ENCODE data around the gene FABP3.

The FABP3 gene

GRCh38 chr1:31418626-31419323 lies 45.9 kb upstream of the FABP3 start:
- TF ChIP-seq EZH2phosphoT487 (IDR thresholded peaks at IDR 0.05; ENCODE audit: low read depth) = no peak
- TF ChIP-seq, protein P1, sequence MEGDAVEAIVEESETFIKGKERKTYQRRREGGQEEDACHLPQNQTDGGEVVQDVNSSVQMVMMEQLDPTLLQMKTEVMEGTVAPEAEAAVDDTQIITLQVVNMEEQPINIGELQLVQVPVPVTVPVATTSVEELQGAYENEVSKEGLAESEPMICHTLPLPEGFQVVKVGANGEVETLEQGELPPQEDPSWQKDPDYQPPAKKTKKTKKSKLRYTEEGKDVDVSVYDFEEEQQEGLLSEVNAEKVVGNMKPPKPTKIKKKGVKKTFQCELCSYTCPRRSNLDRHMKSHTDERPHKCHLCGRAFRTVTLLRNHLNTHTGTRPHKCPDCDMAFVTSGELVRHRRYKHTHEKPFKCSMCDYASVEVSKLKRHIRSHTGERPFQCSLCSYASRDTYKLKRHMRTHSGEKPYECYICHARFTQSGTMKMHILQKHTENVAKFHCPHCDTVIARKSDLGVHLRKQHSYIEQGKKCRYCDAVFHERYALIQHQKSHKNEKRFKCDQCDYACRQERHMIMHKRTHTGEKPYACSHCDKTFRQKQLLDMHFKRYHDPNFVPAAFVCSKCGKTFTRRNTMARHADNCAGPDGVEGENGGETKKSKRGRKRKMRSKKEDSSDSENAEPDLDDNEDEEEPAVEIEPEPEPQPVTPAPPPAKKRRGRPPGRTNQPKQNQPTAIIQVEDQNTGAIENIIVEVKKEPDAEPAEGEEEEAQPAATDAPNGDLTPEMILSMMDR (IDR thresholded peaks at IDR 0.05; ENCODE audit: low read depth, low read length) = no peak
- Histone ChIP-seq H3K4me2 (ENCODE audit: low read length) (no peak overlapping the region), H3K27ac (ENCODE audit: low read length) (no peak overlapping the region), H3K36me3 (replicated peaks; ENCODE audit: low read depth, low read length) (no peaks in the 10 kb centered on the region), H2AFZ (ENCODE audit: low read depth, low read length) (no peak overlapping the region), H3K4me3 (ENCODE audit: low read length) (no peak overlapping the region), H3K4me1 (ENCODE audit: low read length) (peaks cover 42% of the 10 kb centered on the region), H3K79me2 (ENCODE audit: low read length) (no peaks in the 10 kb centered on the region), H4K20me1 (ENCODE audit: insufficient read depth, low read length) (no peaks in the 10 kb centered on the region), H3K27me3 (ENCODE audit: low read depth, low read length) (no peaks in the 10 kb centered on the region), H3K9me3 (ENCODE audit: insufficient read depth, low read length) (no peaks in the 10 kb centered on the region), H3K9ac (ENCODE audit: low read length) (no peak overlapping the region)

- H3K27ac ChIP-seq (ENCODE audit: low read length) = no peak overlapping the region
- no peak overlapping the region for H3K9ac ChIP-seq (ENCODE audit: low read length)
- no peak overlapping the region for H2AFZ ChIP-seq (ENCODE audit: low read depth, low read length)
- H3K9me3 ChIP-seq (ENCODE audit: insufficient read depth, low read length) = no peaks in the 10 kb centered on the region
- H3K4me1 ChIP-seq (ENCODE audit: low read length) = peaks cover 26% of the 10 kb centered on the region
- TF ChIP-seq EZH2phosphoT487 (IDR thresholded peaks at IDR 0.05; ENCODE audit: low read depth) = no peak
- H3K4me3 ChIP-seq (ENCODE audit: low read length) = no peak overlapping the region
- H3K27me3 ChIP-seq (ENCODE audit: low read depth, low read length) = peaks cover 7% of the 10 kb centered on the region
- no peaks in the 10 kb centered on the region for H3K79me2 ChIP-seq (ENCODE audit: low read length)
- no peak overlapping the region for H3K4me2 ChIP-seq (ENCODE audit: low read length)
- no peaks in the 10 kb centered on the region for H3K36me3 ChIP-seq (replicated peaks; ENCODE audit: low read depth, low read length)
- H4K20me1 ChIP-seq (ENCODE audit: insufficient read depth, low read length) = no peaks in the 10 kb centered on the region
These were observed 44.3 kb upstream of the FABP3 start for GRCh38 chr1:31417148-31417547.

GRCh38 chr1:31416101-31416736 lies 43.3 kb upstream of the FABP3 start:
- Histone ChIP-seq H3K4me3 (ENCODE audit: low read length) (no peak overlapping the region), H3K36me3 (replicated peaks; ENCODE audit: low read depth, low read length) (no peaks in the 10 kb centered on the region), H3K27ac (ENCODE audit: low read length) (no peak overlapping the region), H3K9me3 (ENCODE audit: insufficient read depth, low read length) (no peaks in the 10 kb centered on the region), H3K27me3 (ENCODE audit: low read depth, low read length) (peaks cover 8% of the 10 kb centered on the region), H3K79me2 (ENCODE audit: low read length) (no peaks in the 10 kb centered on the region), H3K4me2 (ENCODE audit: low read length) (no peak overlapping the region), H3K4me1 (ENCODE audit: low read length) (peaks cover 18% of the 10 kb centered on the region), H2AFZ (ENCODE audit: low read depth, low read length) (no peak overlapping the region), H3K9ac (ENCODE audit: low read length) (no peak overlapping the region), H4K20me1 (ENCODE audit: insufficient read depth, low read length) (no peaks in the 10 kb centered on the region)
- TF ChIP-seq, protein P1 (IDR thresholded peaks at IDR 0.05; ENCODE audit: low read depth, low read length) = no peak
- TF ChIP-seq EZH2phosphoT487 (IDR thresholded peaks at IDR 0.05; ENCODE audit: low read depth) = no peak

DNA sequence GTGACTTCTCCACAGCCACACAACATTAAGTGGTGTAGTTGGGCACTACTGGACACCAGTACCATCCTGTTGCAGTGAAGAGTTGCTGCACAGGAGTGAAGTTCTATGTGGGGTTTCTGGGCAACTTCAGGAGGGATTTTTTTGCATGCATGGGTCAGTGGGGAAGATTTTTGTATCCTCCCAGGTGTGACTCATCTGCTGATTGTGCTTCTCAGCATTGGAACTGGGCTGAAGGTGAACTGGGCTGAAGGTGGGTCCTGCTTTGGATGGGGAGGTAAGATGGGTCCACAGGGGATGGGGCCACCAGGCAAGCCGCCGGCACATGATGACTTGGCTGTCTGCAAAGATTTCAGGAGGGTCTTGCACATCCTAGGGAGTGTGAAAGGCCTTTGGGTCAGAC lies 42.8 kb upstream of the FABP3 start:
- Histone ChIP-seq H4K20me1 (ENCODE audit: insufficient read depth, low read length) (no peaks in the 10 kb centered on the region), H3K27me3 (ENCODE audit: low read depth, low read length) (peaks cover 8% of the 10 kb centered on the region), H3K27ac (ENCODE audit: low read length) (no peak overlapping the region)

More for the DNA sequence above, 42.8 kb upstream of the FABP3 start:
- no peaks in the 10 kb centered on the region for H3K79me2 ChIP-seq (ENCODE audit: low read length)
- no peaks in the 10 kb centered on the region for H3K9me3 ChIP-seq (ENCODE audit: insufficient read depth, low read length)
- H3K4me3 ChIP-seq (ENCODE audit: low read length) = no peak overlapping the region
- no peak overlapping the region for H3K9ac ChIP-seq (ENCODE audit: low read length)
- no peak overlapping the region for H2AFZ ChIP-seq (ENCODE audit: low read depth, low read length)
- H3K36me3 ChIP-seq (replicated peaks; ENCODE audit: low read depth, low read length) = no peaks in the 10 kb centered on the region
- H3K4me2 ChIP-seq (ENCODE audit: low read length) = no peak overlapping the region
- no peak for TF ChIP-seq EZH2phosphoT487 (IDR thresholded peaks at IDR 0.05; ENCODE audit: low read depth)
- TF ChIP-seq, protein P1 (IDR thresholded peaks at IDR 0.05; ENCODE audit: low read depth, low read length) = no peak
- H3K4me1 ChIP-seq (ENCODE audit: low read length) = peaks cover 13% of the 10 kb centered on the region
